SK-N-SH (cell line): ENCODE data around the gene ANKRD44. TPM values are rescaled to one million over a fixed set of nuclear protein-coding genes. Genes with fewer than 3 reads are reported as not detected.

Experiments
- CTCF ChIA-PET: fragments of 300-600, 350-600 bp; formaldehyde crosslinking; extraction: SDS; loops from one replicate; lab custom pipeline; 2021; lab: Yijun Ruan, JAX
- POLR2A ChIA-PET: fragments of 350-600 bp; sonication (Branson Sonifier 250); formaldehyde crosslinking; extraction: SDS; loops from one replicate; lab custom pipeline; 2020; ENCODE audit warnings: antibody characterized with exemption, inconsistent platforms; lab: Yijun Ruan, JAX
- DNase-seq: peaks from one replicate; pipeline ENCODE4 v3.0.0; 2012
- H2AFZ ChIP-seq: fragments of 200-600 bp; sonication (generic); 2 replicates; pipeline ENCODE4 v1.8.1; 2016; ENCODE audit warnings: antibody characterized with exemption, mild to moderate bottlenecking, low read depth
- H3F3A ChIP-seq: fragments of 200-600 bp; sonication (generic); replicated peaks from 2 replicates; pipeline ENCODE3; 2016; ENCODE audit warnings: antibody characterized with exemption, mild to moderate bottlenecking; ENCODE audit not compliant: insufficient read depth
- H3K27ac ChIP-seq, 2 experiments: fragments of 200-500 bp in 1 of 2; fragments of 200-600 bp in 1 of 2; sonication (Bioruptor generic) in 1 of 2; sonication (generic), shearing (Covaris generic) in 1 of 2; 2 replicates each; pipeline versions ENCODE4 v1.5.1 to v1.6.1; 2014 to 2016; ENCODE audit warnings: low read depth in 2 of 2, inconsistent platforms in 1 of 2, low read length in 1 of 2, mild to moderate bottlenecking in 1 of 2, mixed read lengths in 1 of 2
- H3K27me3 ChIP-seq: fragments of 200-600 bp; sonication (generic), shearing (Covaris generic); 2 replicates; pipeline ENCODE4 v1.6.1; 2016; ENCODE audit warnings: mixed run types; ENCODE audit not compliant: insufficient read depth
- H3K36me3 ChIP-seq, 2 experiments: fragments of 200-500 bp in 1 of 2; fragments of 200-600 bp in 1 of 2; sonication (Bioruptor generic) in 1 of 2; sonication (generic) in 1 of 2; replicated peaks in 1 of 2; 2 replicates each; pipeline versions ENCODE3 to v1.5.1; 2014 to 2016; ENCODE audit warnings: low read length in 1 of 2, mild to moderate bottlenecking in 1 of 2; ENCODE audit not compliant: insufficient read depth in 2 of 2, control insufficient read depth in 1 of 2
- H3K4me1 ChIP-seq, 2 experiments: fragments of 200-500 bp in 1 of 2; fragments of 200-600 bp in 1 of 2; sonication (Bioruptor generic) in 1 of 2; sonication (generic), shearing (Covaris generic) in 1 of 2; 2 replicates each; pipeline versions ENCODE4 v1.5.1 to v1.6.1; 2014 to 2016; ENCODE audit warnings: low read depth in 1 of 2, low read length in 1 of 2, mixed run types in 1 of 2; ENCODE audit not compliant: insufficient read depth in 2 of 2, control insufficient read depth in 1 of 2
- H3K4me2 ChIP-seq: fragments of 200-600 bp; sonication (generic), shearing (Covaris generic); 2 replicates; pipeline ENCODE4 v1.6.1; 2017; ENCODE audit warnings: mixed run types
- H3K4me3 ChIP-seq, 2 experiments: fragments of 200-500 bp in 1 of 2; fragments of 200-600 bp in 1 of 2; sonication (Bioruptor generic) in 1 of 2; sonication (generic), shearing (Covaris generic) in 1 of 2; 2 replicates each; pipeline versions ENCODE4 v1.5.1 to v1.8.1; 2014 to 2016; ENCODE audit warnings: low read depth in 2 of 2, inconsistent platforms in 1 of 2, low read length in 1 of 2, mild to moderate bottlenecking in 1 of 2, mixed read lengths in 1 of 2, moderate library complexity in 1 of 2
- H3K79me2 ChIP-seq: fragments of 200-600 bp; sonication (generic); 2 replicates; pipeline ENCODE4 v1.8.1; 2017; ENCODE audit warnings: mild to moderate bottlenecking; ENCODE audit not compliant: insufficient read depth
- H3K9ac ChIP-seq: fragments of 200-600 bp; sonication (generic); 2 replicates; pipeline ENCODE4 v1.6.1; 2017; ENCODE audit warnings: mixed run types
- H3K9me2 ChIP-seq: fragments of 200-600 bp; sonication (generic); 2 replicates; pipeline ENCODE4 v1.6.1; 2017; ENCODE audit warnings: mixed run types
- H3K9me3 ChIP-seq: fragments of 200-600 bp; sonication (generic); 2 replicates; pipeline ENCODE4 v1.6.1; 2017; ENCODE audit warnings: mixed run types, mild to moderate bottlenecking, moderate library complexity
- H4K20me1 ChIP-seq: fragments of 200-600 bp; sonication (generic); 2 replicates; pipeline ENCODE4 v1.6.1; 2017; ENCODE audit warnings: mild to moderate bottlenecking, mixed run types; ENCODE audit not compliant: insufficient read depth
- ELF1 ChIP-seq: IDR thresholded peaks from 2 replicates; pipeline ENCODE4 v1.4.0; 2012
- EZH2phosphoT487 ChIP-seq: fragments of 200-600 bp; sonication (generic); IDR thresholded peaks from 2 replicates; pipeline ENCODE4 v1.6.1; 2017; ENCODE audit warnings: low read depth, mixed run types, mild to moderate bottlenecking, antibody characterized with exemption, moderate library complexity, borderline replicate concordance
- FOSL2 ChIP-seq: IDR thresholded peaks from 2 replicates; pipeline ENCODE4 v1.4.0; 2012; ENCODE audit warnings: low read depth, mild to moderate bottlenecking, moderate library complexity, borderline replicate concordance
- FOXJ3 ChIP-seq: sonication (generic); formaldehyde crosslinking; IDR thresholded peaks from 2 replicates; pipeline ENCODE4 v1.5.1; 2020; ENCODE audit warnings: mild to moderate bottlenecking, missing genetic modification reagents
- GABPA ChIP-seq: IDR thresholded peaks from 2 replicates; pipeline ENCODE4 v1.4.0; 2012; ENCODE audit warnings: low read depth, mild to moderate bottlenecking
- GATA2 ChIP-seq: sonication (generic); formaldehyde crosslinking; IDR thresholded peaks from 2 replicates; pipeline ENCODE4 v1.5.0; 2020; ENCODE audit warnings: mild to moderate bottlenecking, missing genetic modification reagents
- MXI1 ChIP-seq: IDR thresholded peaks from 2 replicates; pipeline ENCODE4 v1.6.1; 2012; ENCODE audit warnings: mild to moderate bottlenecking, low read depth, low read length, improper control_type of control experiment
- RCOR1 ChIP-seq: fragments of 150-350 bp; IDR thresholded peaks from 2 replicates; pipeline ENCODE4 v1.6.1; 2017; ENCODE audit warnings: antibody characterized with exemption, low read length
- RFX5 ChIP-seq: IDR thresholded peaks from 2 replicates; pipeline ENCODE4 v1.6.1; 2012; ENCODE audit warnings: mild to moderate bottlenecking, improper control_type of control experiment, low read length
- RXRA ChIP-seq: IDR thresholded peaks from 2 replicates; pipeline ENCODE4 v1.4.0; 2012; ENCODE audit warnings: low read depth, mild to moderate bottlenecking, borderline replicate concordance
- SMC3 ChIP-seq: IDR thresholded peaks from 2 replicates; pipeline ENCODE4 v1.6.1; 2012; ENCODE audit warnings: low read depth, low read length, improper control_type of control experiment
- TAF1 ChIP-seq: IDR thresholded peaks from 2 replicates; pipeline ENCODE4 v1.6.1; 2012; ENCODE audit warnings: low read depth, mild to moderate bottlenecking, low read length, moderate library complexity, borderline replicate concordance
- YY1 ChIP-seq: IDR thresholded peaks from 2 replicates; pipeline ENCODE4 v1.4.0; 2012; ENCODE audit warnings: low read depth, mild to moderate bottlenecking
- WGBS: methylation state at CpG from one replicate; pipeline ENCODE4 v1.1.6; 2017; ENCODE audit warnings: low lambda C conversion rate; 5-methylcytosine and 5-hydroxymethylcytosine counted together
- polyA plus RNA-seq, 3 experiments: library from polyadenylated mRNA; depleted of rRNA; stranded (reverse); fragments of >200 nt; gene quantifications; 2 replicates each; pipeline ENCODE4 v1.2.3, GENCODE V29; 2012
- TF ChIP-seq, protein P1 (sequence below): IDR thresholded peaks from 2 replicates; pipeline ENCODE4 v1.4.0; 2012; ENCODE audit warnings: low read depth, borderline replicate concordance
- TF ChIP-seq, protein P2 (sequence below): fragments of 150-350 bp; IDR thresholded peaks from 2 replicates; pipeline ENCODE4 v1.6.1; 2016; ENCODE audit warnings: mild to moderate bottlenecking, low read depth, low read length
- TF ChIP-seq, protein P3 (sequence below): fragments of 150-350 bp; IDR thresholded peaks from 2 replicates; pipeline ENCODE4 v1.6.1; 2017; ENCODE audit warnings: antibody characterized with exemption, low read length, low read depth, borderline replicate concordance
- TF ChIP-seq, protein P4 (sequence below): fragments of 200-600 bp; sonication (generic); IDR thresholded peaks from 2 replicates; pipeline ENCODE4 v1.6.1; 2017; ENCODE audit warnings: antibody characterized with exemption, mild to moderate bottlenecking, moderate library complexity

ANKRD44 gene
- polyA plus RNA-seq, 1 of the 3 experiments (the other 2 are of a cell fraction), result 12.5 TPM

DNA sequence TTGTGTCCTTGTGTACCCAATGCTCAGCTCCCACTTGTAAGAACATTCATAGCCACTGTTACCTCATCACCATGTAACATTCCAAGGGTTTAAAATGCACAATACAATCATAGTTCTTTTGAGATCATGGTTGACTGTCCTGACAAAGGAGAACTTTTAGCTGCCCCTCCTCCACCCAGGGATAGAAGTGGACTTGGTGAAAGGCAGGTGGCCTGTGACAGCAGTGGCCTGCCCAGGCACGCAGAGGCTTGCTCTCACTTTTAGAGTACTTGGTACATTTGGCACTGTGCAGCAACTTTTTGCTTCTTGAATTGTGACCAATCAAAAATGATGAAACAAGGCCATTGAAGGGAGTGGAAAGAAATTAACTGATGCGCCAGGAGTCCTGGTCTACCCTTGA, 108.7 kb downstream of the ANKRD44 start:
- Histone ChIP-seq H3K36me3 (no peaks in the 10 kb centered on the region), H3K9me2 (no peaks in the 10 kb centered on the region), H3K9me3 (no peaks in the 10 kb centered on the region), H3K4me2 (no peak overlapping the region), H3K9ac (no peak overlapping the region), H3K4me3 (no peak overlapping the region), H2AFZ (no peak overlapping the region), H3K79me2 (no peaks in the 10 kb centered on the region; the same call in 1 of the 2 replicates), H3K4me1 (peaks cover 0 to 34% of the 10 kb centered on the region in 2 experiments; a peak in 2 of 4 replicates), H3F3A (no peaks in the 10 kb centered on the region), H3K27ac (no peak overlapping the region), H3K27me3 (no peaks in the 10 kb centered on the region)
- POLR2A ChIA-PET, result no interaction called here
- CTCF ChIA-PET, result interaction anchor here (0.8 to 2.7 kb wide), 5 partner anchors 10 to 109 kb away, joined by 3 to 13 read pairs (median 4); no protein-coding TSS in a partner anchor
- DNase-seq, result no peak
- TF ChIP-seq RXRA, result no peak
- TF ChIP-seq TAF1, result no peak
- TF ChIP-seq YY1, result no peak
- TF ChIP-seq, protein P1, sequence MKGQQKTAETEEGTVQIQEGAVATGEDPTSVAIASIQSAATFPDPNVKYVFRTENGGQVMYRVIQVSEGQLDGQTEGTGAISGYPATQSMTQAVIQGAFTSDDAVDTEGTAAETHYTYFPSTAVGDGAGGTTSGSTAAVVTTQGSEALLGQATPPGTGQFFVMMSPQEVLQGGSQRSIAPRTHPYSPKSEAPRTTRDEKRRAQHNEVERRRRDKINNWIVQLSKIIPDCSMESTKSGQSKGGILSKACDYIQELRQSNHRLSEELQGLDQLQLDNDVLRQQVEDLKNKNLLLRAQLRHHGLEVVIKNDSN, result no peak
- TF ChIP-seq, all 33 proteins: peak for 0
- WGBS, result 100% methylated on average over 2 of the region's 2 CpGs
- no peaks in the 10 kb centered on the region for H4K20me1 ChIP-seq

DNA sequence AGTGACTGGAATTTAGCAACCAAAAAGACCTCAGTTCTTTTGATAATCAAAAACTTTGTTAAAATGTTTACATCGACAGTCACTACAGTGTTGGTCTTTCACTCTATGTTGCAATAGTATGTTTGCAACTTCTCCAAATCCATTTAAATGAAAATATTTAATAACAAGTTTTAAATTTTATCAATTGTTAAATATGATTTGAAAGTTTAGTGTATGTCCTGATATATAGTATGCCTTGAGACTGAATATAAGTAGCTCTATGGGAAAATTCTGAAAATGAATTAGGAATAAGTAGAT, 109.9 kb downstream of the ANKRD44 start:
- H3K4me2 ChIP-seq, result no peak overlapping the region
- no peak overlapping the region for H3K4me3 ChIP-seq
- peak overlapping the region in 1 of 2 experiments; percentile 45; a peak in 2 of 4 replicates for H3K27ac ChIP-seq
- no peaks in the 10 kb centered on the region for H3K9me3 ChIP-seq
- DNase-seq, result no peak
- TF ChIP-seq RFX5 (no peak), FOSL2 (no peak), ELF1 (no peak), GATA2 (no peak), MXI1 (no peak)
- TF ChIP-seq, all 33 proteins: peak for 0
- Histone ChIP-seq H3K27me3 (no peaks in the 10 kb centered on the region), H3K4me1 (peaks cover 0 to 43% of the 10 kb centered on the region in 2 experiments; a peak in 2 of 4 replicates), H3K79me2 (no peaks in the 10 kb centered on the region; the same call in 1 of the 2 replicates), H3K9ac (no peak overlapping the region), H4K20me1 (no peaks in the 10 kb centered on the region), H3K36me3 (no peaks in the 10 kb centered on the region), H2AFZ (no peak overlapping the region), H3F3A (no peaks in the 10 kb centered on the region), H3K9me2 (no peaks in the 10 kb centered on the region)
- ChIA-PET CTCF (interaction anchor here (0.8 to 2.7 kb wide), 4 partner anchors 9 to 128 kb away, joined by 3 to 13 read pairs (median 4); no protein-coding TSS in a partner anchor), POLR2A (no interaction called here)
- 82% methylated on average over 1 of the region's 1 CpG for WGBS

DNA sequence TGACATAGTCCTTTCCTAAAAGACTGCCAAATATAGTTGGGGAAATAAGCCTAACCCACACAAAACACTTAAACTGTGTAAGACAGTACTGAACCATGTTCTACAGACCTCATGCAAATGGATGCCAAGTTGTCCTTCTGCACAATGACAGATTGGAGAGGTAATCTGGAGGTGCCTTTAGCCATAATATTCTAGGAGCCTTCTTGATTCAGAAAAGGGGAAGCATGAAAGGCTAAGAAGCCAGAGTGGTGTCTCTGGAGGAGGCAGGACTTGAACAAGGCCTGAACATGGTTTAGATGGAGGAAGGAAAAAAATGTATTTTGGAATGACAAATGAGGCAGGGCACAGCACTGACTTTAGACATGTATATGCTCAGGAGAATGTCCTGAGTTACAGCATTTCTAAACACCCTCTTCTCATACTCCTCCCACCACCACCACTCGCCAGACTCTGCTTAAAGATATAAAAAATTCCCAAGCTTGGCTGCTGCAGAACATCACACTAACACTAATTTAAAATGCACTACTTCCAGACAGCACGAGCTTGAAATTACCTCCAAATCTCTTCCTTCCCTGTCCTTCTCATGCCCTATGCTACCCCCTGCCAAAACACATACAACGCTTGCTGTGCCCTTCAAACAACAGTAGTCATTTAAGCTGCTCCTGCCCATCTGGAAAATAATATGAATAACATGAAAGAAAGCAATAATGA, 110.4 kb downstream of the ANKRD44 start:
- CTCF ChIA-PET, result interaction anchor here (0.8 to 2.7 kb wide), 4 partner anchors 9 to 128 kb away, joined by 3 to 13 read pairs (median 4); no protein-coding TSS in a partner anchor
- H3K27ac ChIP-seq, result peak overlapping the region in 1 of 2 experiments; percentile 45; a peak in 2 of 4 replicates
- POLR2A ChIA-PET, result no interaction called here
- no peak for DNase-seq
- no peaks in the 10 kb centered on the region for H4K20me1 ChIP-seq
- H2AFZ ChIP-seq, result no peak overlapping the region
- peaks cover 0 to 42% of the 10 kb centered on the region in 2 experiments; a peak in 2 of 4 replicates for H3K4me1 ChIP-seq
- no peaks in the 10 kb centered on the region for H3K36me3 ChIP-seq
- no peaks in the 10 kb centered on the region; the same call in 1 of the 2 replicates for H3K79me2 ChIP-seq
- no peaks in the 10 kb centered on the region for H3K9me3 ChIP-seq
- H3F3A ChIP-seq, result no peaks in the 10 kb centered on the region
- H3K4me2 ChIP-seq, result no peak overlapping the region
- no peaks in the 10 kb centered on the region for H3K27me3 ChIP-seq
- no peak overlapping the region for H3K9ac ChIP-seq
- H3K4me3 ChIP-seq, result no peak overlapping the region
- WGBS, result 56% methylated on average over 3 of the region's 3 CpGs
- H3K9me2 ChIP-seq, result no peaks in the 10 kb centered on the region
- TF ChIP-seq, protein P2, sequence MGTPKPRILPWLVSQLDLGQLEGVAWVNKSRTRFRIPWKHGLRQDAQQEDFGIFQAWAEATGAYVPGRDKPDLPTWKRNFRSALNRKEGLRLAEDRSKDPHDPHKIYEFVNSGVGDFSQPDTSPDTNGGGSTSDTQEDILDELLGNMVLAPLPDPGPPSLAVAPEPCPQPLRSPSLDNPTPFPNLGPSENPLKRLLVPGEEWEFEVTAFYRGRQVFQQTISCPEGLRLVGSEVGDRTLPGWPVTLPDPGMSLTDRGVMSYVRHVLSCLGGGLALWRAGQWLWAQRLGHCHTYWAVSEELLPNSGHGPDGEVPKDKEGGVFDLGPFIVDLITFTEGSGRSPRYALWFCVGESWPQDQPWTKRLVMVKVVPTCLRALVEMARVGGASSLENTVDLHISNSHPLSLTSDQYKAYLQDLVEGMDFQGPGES, result no peak
- TF ChIP-seq RCOR1 (no peak), FOXJ3 (CRISPR knock-in tag) (no peak), EZH2phosphoT487 (no peak), SMC3 (no peak), GABPA (no peak)
- TF ChIP-seq, protein P3, sequence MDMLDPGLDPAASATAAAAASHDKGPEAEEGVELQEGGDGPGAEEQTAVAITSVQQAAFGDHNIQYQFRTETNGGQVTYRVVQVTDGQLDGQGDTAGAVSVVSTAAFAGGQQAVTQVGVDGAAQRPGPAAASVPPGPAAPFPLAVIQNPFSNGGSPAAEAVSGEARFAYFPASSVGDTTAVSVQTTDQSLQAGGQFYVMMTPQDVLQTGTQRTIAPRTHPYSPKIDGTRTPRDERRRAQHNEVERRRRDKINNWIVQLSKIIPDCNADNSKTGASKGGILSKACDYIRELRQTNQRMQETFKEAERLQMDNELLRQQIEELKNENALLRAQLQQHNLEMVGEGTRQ, result no peak
- TF ChIP-seq, protein P4, sequence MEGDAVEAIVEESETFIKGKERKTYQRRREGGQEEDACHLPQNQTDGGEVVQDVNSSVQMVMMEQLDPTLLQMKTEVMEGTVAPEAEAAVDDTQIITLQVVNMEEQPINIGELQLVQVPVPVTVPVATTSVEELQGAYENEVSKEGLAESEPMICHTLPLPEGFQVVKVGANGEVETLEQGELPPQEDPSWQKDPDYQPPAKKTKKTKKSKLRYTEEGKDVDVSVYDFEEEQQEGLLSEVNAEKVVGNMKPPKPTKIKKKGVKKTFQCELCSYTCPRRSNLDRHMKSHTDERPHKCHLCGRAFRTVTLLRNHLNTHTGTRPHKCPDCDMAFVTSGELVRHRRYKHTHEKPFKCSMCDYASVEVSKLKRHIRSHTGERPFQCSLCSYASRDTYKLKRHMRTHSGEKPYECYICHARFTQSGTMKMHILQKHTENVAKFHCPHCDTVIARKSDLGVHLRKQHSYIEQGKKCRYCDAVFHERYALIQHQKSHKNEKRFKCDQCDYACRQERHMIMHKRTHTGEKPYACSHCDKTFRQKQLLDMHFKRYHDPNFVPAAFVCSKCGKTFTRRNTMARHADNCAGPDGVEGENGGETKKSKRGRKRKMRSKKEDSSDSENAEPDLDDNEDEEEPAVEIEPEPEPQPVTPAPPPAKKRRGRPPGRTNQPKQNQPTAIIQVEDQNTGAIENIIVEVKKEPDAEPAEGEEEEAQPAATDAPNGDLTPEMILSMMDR, result no peak
